H7 (cell line): ENCODE measurements around the gene ZFP14. TPM values are rescaled to one million over a fixed set of nuclear protein-coding genes. Genes with fewer than 3 reads are reported as not detected.

ENCODE experiments used
- DNase-seq: peaks from one replicate; pipeline ENCODE4 v3.0.0; 2012
- H3K27me3 ChIP-seq: 2 replicates; pipeline ENCODE4 v1.6.0; 2011; ENCODE audit warnings: mild to moderate bottlenecking, low read length; ENCODE audit not compliant: control insufficient read depth, insufficient read depth
- H3K36me3 ChIP-seq: replicated peaks from 2 replicates; pipeline ENCODE4 v1.5.1; 2011; ENCODE audit warnings: low read length; ENCODE audit not compliant: control insufficient read depth, insufficient read depth
- H3K4me3 ChIP-seq: 2 replicates; pipeline ENCODE4 v1.5.1; 2011; ENCODE audit warnings: low read depth, mild to moderate bottlenecking, control low read depth, low read length, moderate library complexity; ENCODE audit not compliant: insufficient read depth
- total RNA-seq: library from RNA; depleted of rRNA; stranded (reverse); fragments of >200 nt; shearing (Covaris generic); gene quantifications from 2 replicates; pipeline ENCODE4 v1.2.3, GENCODE V29; 2014; rRNA removed

Gene ZFP14
- 4.2 and 5.7 TPM in 2 replicates for total RNA-seq

GRCh38 chr19:36378625-36379509, at the start of gene ZFP14:
TSS of gene ZFP14 (minus strand) at chr19:36379201. CDS start at chr19:36367892, 11,309 bp downstream.
- Histone ChIP-seq H3K27me3 (no peaks in the 10 kb centered on the region), H3K36me3 (no peaks in the 10 kb centered on the region), H3K4me3 (peak within 1 kb of the TSS; percentile 61)
- DNase-seq = peak; percentile 99

GRCh38 chr19:36423925-36424324, 44.9 kb upstream of the ZFP14 start:
- no peaks in the 10 kb centered on the region; the same call in 1 of the 2 replicates for H3K27me3 ChIP-seq
- H3K4me3 ChIP-seq = no peak overlapping the region
- H3K36me3 ChIP-seq = no peaks in the 10 kb centered on the region
- no peak for DNase-seq

GRCh38 chr19:36421749-36422481, 42.9 kb upstream of the ZFP14 start:
- peak overlapping the region; percentile 10; the same call in 1 of the 2 replicates for H3K4me3 ChIP-seq
- no peak for DNase-seq
- H3K36me3 ChIP-seq = no peaks in the 10 kb centered on the region
- H3K27me3 ChIP-seq = no peaks in the 10 kb centered on the region; the same call in 1 of the 2 replicates

- Histone ChIP-seq H3K27me3 (no peaks in the 10 kb centered on the region; the same call in 1 of the 2 replicates), H3K4me3 (peak overlapping the region; percentile 10; the same call in 1 of the 2 replicates), H3K36me3 (no peaks in the 10 kb centered on the region)
- peak; percentile 36 for DNase-seq
Observed at GRCh38 chr19:36420961-36421748, 42.2 kb upstream of the ZFP14 start.

GRCh38 chr19:36418287-36419001, 39.4 kb upstream of the ZFP14 start, which contains the start of gene ZFP82:
TSS of gene ZFP82 (minus strand) at chr19:36418644. CDS start at chr19:36409789, 8,855 bp downstream.
- Histone ChIP-seq H3K27me3 (no peaks in the 10 kb centered on the region; the same call in 1 of the 2 replicates), H3K36me3 (no peaks in the 10 kb centered on the region; the same call in 1 of the 2 replicates), H3K4me3 (peak within 1 kb of the TSS; percentile 89)
- DNase-seq = peak; percentile 98

GRCh38 chr19:36417752-36418286, 38.8 kb upstream of the ZFP14 start:
- Histone ChIP-seq H3K4me3 (peak overlapping the region; percentile 89), H3K36me3 (no peaks in the 10 kb centered on the region; the same call in 1 of the 2 replicates), H3K27me3 (no peaks in the 10 kb centered on the region; the same call in 1 of the 2 replicates)
- no peak for DNase-seq

- H3K4me3 ChIP-seq = no peak overlapping the region
- no peaks in the 10 kb centered on the region for H3K27me3 ChIP-seq
- DNase-seq = no peak
- H3K36me3 ChIP-seq = peaks cover 17% of the 10 kb centered on the region
Observed at GRCh38 chr19:36409841-36410240, 30.8 kb upstream of the ZFP14 start.

GRCh38 chr19:36408101-36408500, 29.1 kb upstream of the ZFP14 start:
- H3K4me3 ChIP-seq = no peak overlapping the region
- no peaks in the 10 kb centered on the region for H3K27me3 ChIP-seq
- H3K36me3 ChIP-seq = peaks cover 23% of the 10 kb centered on the region
- no peak for DNase-seq

GRCh38 chr19:36404498-36404897, 25.5 kb upstream of the ZFP14 start:
- DNase-seq = no peak
- Histone ChIP-seq H3K36me3 (peaks cover 24% of the 10 kb centered on the region), H3K4me3 (no peak overlapping the region), H3K27me3 (no peaks in the 10 kb centered on the region)

- Histone ChIP-seq H3K27me3 (no peaks in the 10 kb centered on the region), H3K36me3 (peaks cover 22% of the 10 kb centered on the region), H3K4me3 (no peak overlapping the region)
- DNase-seq = no peak
Observed at GRCh38 chr19:36401475-36401874, 22.5 kb upstream of the ZFP14 start.

GRCh38 chr19:36398571-36398970, 19.6 kb upstream of the ZFP14 start:
- Histone ChIP-seq H3K4me3 (no peak overlapping the region), H3K27me3 (no peaks in the 10 kb centered on the region), H3K36me3 (peaks cover 16% of the 10 kb centered on the region)
- DNase-seq = no peak

- peaks cover 24% of the 10 kb centered on the region for H3K36me3 ChIP-seq
- no peak overlapping the region for H3K4me3 ChIP-seq
- DNase-seq = no peak
- H3K27me3 ChIP-seq = no peaks in the 10 kb centered on the region
Observed at GRCh38 chr19:36392916-36393673, 14.1 kb upstream of the ZFP14 start.

GRCh38 chr19:36379510-36379819, 464 bp upstream of the ZFP14 start:
- Histone ChIP-seq H3K4me3 (peak overlapping the region; percentile 61), H3K27me3 (no peaks in the 10 kb centered on the region), H3K36me3 (no peaks in the 10 kb centered on the region)
- DNase-seq = no peak
